Subcutaneous adipose tissue (tissue), 4 donors: ENCODE measurements around the gene TCAP. TPM values are rescaled to one million over a fixed set of nuclear protein-coding genes. Genes with fewer than 3 reads are reported as not detected.

Experiments used
- CTCF ChIP-seq: fragments of 450-650 bp; IDR thresholded peaks from one replicate; pipeline ENCODE4 v1.5.1; 2016; ENCODE audit warnings: low read depth, mild to moderate bottlenecking, control low read depth, antibody characterized with exemption, moderate library complexity
- total RNA-seq, 4 donors: library from RNA; depleted of rRNA; stranded (reverse); fragments of >200 nt; gene quantifications; one replicate each; pipeline ENCODE4 v1.1.0, GENCODE V29; 2016

Gene TCAP
- total RNA-seq, 4 donors from 2014 or later: 0.33 to 6.8 (median 0.66) TPM; not detected in 1

GRCh38 chr17:39687101-39687545 lies 22.0 kb downstream of the TCAP start:
- no peak for TF ChIP-seq CTCF

GRCh38 chr17:39687546-39688474 lies 22.7 kb downstream of the TCAP start, which contains the start of gene PGAP3:
Gene PGAP3, minus strand, starts transcription at chr17:39688057. Its CDS starts 43 bp downstream, at chr17:39688014.
- TF ChIP-seq CTCF: no peak

- no peak for TF ChIP-seq CTCF
Measured at GRCh38 chr17:39688475-39688835, 23.3 kb downstream of the TCAP start.

- TF ChIP-seq CTCF: no peak
Measured at GRCh38 chr17:39688945-39689344, 23.8 kb downstream of the TCAP start.

- TF ChIP-seq CTCF: no peak
Measured at GRCh38 chr17:39694593-39694992, 29.4 kb downstream of the TCAP start.

GRCh38 chr17:39695089-39695474 lies 29.9 kb downstream of the TCAP start:
- TF ChIP-seq CTCF: no peak

- no peak for TF ChIP-seq CTCF
Measured at GRCh38 chr17:39696731-39697130, 31.6 kb downstream of the TCAP start.
